Heart left ventricle (tissue), 13 donors: ENCODE results near the gene RPS6KC1.

Source experiments
- CTCF ChIP-seq, 12 donors: fragments of 200-600 bp; sonication (generic) in 4 of 12; IDR thresholded peaks; one replicate each; pipeline versions ENCODE4 v1.5.0 to v1.8.0; 2018 to 2022; ENCODE audit warnings: antibody characterized with exemption in 12 of 12, mild to moderate bottlenecking in 5 of 12
- POLR2A ChIP-seq, 2 donors: fragments of 450-650 bp; IDR thresholded peaks; one replicate each; pipeline ENCODE4 v1.6.1; 2017; ENCODE audit warnings: antibody characterized with exemption in 2 of 2, mild to moderate bottlenecking in 2 of 2, moderate library complexity in 2 of 2
- donor health status: ischemic (EF 13 %, LVEDD 7.1; RV severe dilation, severe dysfunction).
- donor health status: DM: no; HTN: yes; CAD: no.
- donor health status: DM: no; HTN: no; CAD: no.
- donor health status: ischemic (EF 25% LVEDD 6.9; RV normal size, moderate dysfunction).
- donor health status: ischemic (EF 25% LVEDD 5.7; RV mildly dilated, moderate dysfunction).
- donor health status: ischemic (EF 35%, LVEDD 5.7; RV mildly dilated, moderate dysfunction).
- donor health status: nonischemic (EF 11% LVEDD 7.7; RV severe dilation, severe dysfunction).
- donor health status: DM: yes; HTN: yes; CAD: no.
- donor health status: PGD.
- donor health status: ischemic (EF 29% LVEDD 5.4; RV normal size, mild dysfunction).
- donor health status: nonischemic (EF 23%, LVEDD 6.1; RV moderate dilation, normal function).

- TF ChIP-seq CTCF (IDR thresholded peaks at IDR 0.05) (no peak), POLR2A (IDR thresholded peaks at IDR 0.05) (no peak)
Observed at GRCh38 chr1:213089924-213090677, 39.1 kb downstream of the RPS6KC1 start.
